T-cell (primary cell): Measurements from ENCODE around the gene SKI. TPM values are rescaled to one million over a fixed set of nuclear protein-coding genes. Genes with fewer than 3 reads are reported as not detected.

ENCODE experiments used
- ATAC-seq, 4 experiments: fragments of 200-7000 bp in 3 of 4; fragments of 150-1000 bp in 1 of 4; cut with Tn5 transposase; replicated peaks in 1 of 4; 1 replicate in 3 of 4; 2 replicates in 1 of 4; pipeline ENCODE4 v1.10.0; 2021; ENCODE audit warnings: moderate library complexity in 3 of 4, mild to moderate bottlenecking in 2 of 4, moderate number of reproducible peaks in 1 of 4
- CTCF ChIA-PET, 2 donors: fragments of 300-600 bp; sonication (Branson Sonifier 250); formaldehyde crosslinking; loops; one replicate each; lab custom pipeline; 2022; ENCODE audit warnings: antibody characterized with exemption in 2 of 2; lab: Charles Lee
- POLR2A ChIA-PET, 2 donors: fragments of 300-600 bp; sonication (Branson Sonifier 250); formaldehyde crosslinking; loops; one replicate each; lab custom pipeline; 2022; ENCODE audit warnings: antibody characterized with exemption in 2 of 2; lab: Charles Lee
- DNase-seq, 35 experiments: peaks; one replicate each; pipeline versions ENCODE4 v3.0.0 to v3.0.0-alpha.2; 2013 to 2023
- H3K27ac ChIP-seq: one replicate; pipeline ENCODE4 v1.5.1; 2013; ENCODE audit warnings: low read length
- H3K27me3 ChIP-seq, 2 experiments: replicated peaks in 1 of 2; 1 replicate in 1 of 2; 2 replicates in 1 of 2; pipeline versions ENCODE4 v1.6.1 to v1.7.0; 2013; ENCODE audit warnings: low read length in 1 of 2, mixed read lengths in 1 of 2; ENCODE audit not compliant: control insufficient read depth in 2 of 2, insufficient read depth in 2 of 2; ENCODE audit errors: extremely low read depth in 1 of 2
- H3K36me3 ChIP-seq, 2 donors: 1 replicate in 1 of 2; 2 replicates in 1 of 2; pipeline versions ENCODE4 v1.6.1 to v1.7.0; 2013; ENCODE audit warnings: low read length in 1 of 2; ENCODE audit not compliant: control insufficient read depth in 2 of 2, insufficient read depth in 1 of 2; ENCODE audit errors: extremely low read depth in 1 of 2
- H3K4me1 ChIP-seq, 2 experiments: 1 replicate in 1 of 2; 2 replicates in 1 of 2; pipeline versions ENCODE4 v1.6.1 to v1.7.0; 2013; ENCODE audit warnings: low read length in 2 of 2, mixed read lengths in 1 of 2; ENCODE audit not compliant: insufficient read depth in 2 of 2, control insufficient read depth in 1 of 2; ENCODE audit errors: extremely low read depth in 1 of 2
- H3K4me3 ChIP-seq, 2 donors: 1 replicate in 1 of 2; 2 replicates in 1 of 2; pipeline versions ENCODE4 v1.5.1 to v1.7.0; 2013; ENCODE audit warnings: mild to moderate bottlenecking in 2 of 2, low read length in 1 of 2, moderate library complexity in 1 of 2; ENCODE audit not compliant: control insufficient read depth in 1 of 2; ENCODE audit errors: extremely low read depth in 1 of 2
- H3K9me3 ChIP-seq: 2 replicates; pipeline ENCODE4 v1.7.0; 2013
- H3K27ac Mint-ChIP-seq, 2 donors: one replicate each; pipeline ENCODE4 v1.8.0; 2020 to 2021; ENCODE audit warnings: mild to moderate bottlenecking in 2 of 2, mixed read lengths in 2 of 2
- H3K27me3 Mint-ChIP-seq, 2 donors: one replicate each; pipeline ENCODE4 v1.8.0; 2021 to 2022; ENCODE audit warnings: mixed read lengths in 2 of 2
- H3K36me3 Mint-ChIP-seq: one replicate; pipeline ENCODE4 v1.8.0; 2021; ENCODE audit warnings: mixed read lengths
- H3K4me1 Mint-ChIP-seq, 3 donors: one replicate each; pipeline ENCODE4 v1.8.0; 2020 to 2022; ENCODE audit warnings: mixed read lengths in 3 of 3, mild to moderate bottlenecking in 1 of 3
- H3K4me3 Mint-ChIP-seq, 3 donors: one replicate each; pipeline ENCODE4 v1.8.0; 2020 to 2022; ENCODE audit warnings: mild to moderate bottlenecking in 3 of 3, mixed read lengths in 3 of 3, moderate library complexity in 3 of 3
- H3K9me3 Mint-ChIP-seq, 3 donors: one replicate each; pipeline ENCODE4 v1.8.0; 2020 to 2022; ENCODE audit warnings: mixed read lengths in 3 of 3
- WGBS: methylation state at CpG from one replicate; pipeline ENCODE4 v1.1.5; 2013; ENCODE audit warnings: missing lambda C conversion rate; ENCODE audit not compliant: insufficient coverage; 5-methylcytosine and 5-hydroxymethylcytosine counted together
- total RNA-seq, 35 experiments: library from RNA in 6 of 35; stranded (reverse) in 6 of 35; fragments of 120-200 nt in 1 of 35; gene quantifications; one replicate each; pipeline versions ENCODE4 v1.2.1 to v1.2.4 and lab custom pipeline; 2013 to 2026

Gene SKI
- total RNA-seq, 5 donors from 2014 or later (not counting 1 experiment from before 2014, with no cell fraction given): 137 to 299 (median 157) TPM

DNA sequence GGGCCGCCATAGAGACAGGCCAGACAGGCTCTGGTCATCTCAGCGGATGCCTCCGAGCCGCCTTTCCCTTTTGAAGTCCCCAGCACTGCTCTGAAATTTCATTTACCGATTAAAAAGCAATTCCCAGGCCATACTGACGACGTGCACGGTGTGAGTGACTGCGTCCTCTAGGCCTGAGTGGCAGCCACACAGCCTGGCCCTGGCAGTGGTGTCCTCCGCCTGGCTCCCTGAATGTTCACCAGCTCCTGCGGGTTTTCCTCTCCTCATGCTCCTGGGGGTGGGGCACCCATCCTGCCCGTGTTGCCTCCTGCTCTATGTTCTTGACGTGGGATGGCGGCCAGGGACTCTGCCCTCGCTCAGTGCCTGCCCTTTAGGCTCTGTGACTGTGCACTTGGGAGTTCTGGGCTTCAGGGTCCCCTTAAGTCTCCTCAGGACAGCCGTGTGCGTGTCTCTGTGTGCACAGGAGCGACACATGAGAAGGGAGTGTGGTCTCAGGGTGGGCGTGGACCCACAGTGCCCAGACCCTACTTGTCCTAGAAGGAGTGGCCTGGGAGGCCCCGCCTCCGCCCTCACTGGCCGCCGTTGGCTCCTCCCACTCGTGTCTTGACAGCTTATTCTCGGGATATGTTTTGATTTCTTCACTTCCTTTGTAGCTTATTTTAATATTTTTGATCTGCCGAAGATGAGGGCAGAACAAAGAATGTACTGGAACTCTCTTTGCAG lies 3.6 kb downstream of the SKI start:
- Histone ChIP-seq H3K4me3 (peak overlapping the region; percentile 84 to 96), H3K9me3 (no peaks in the 10 kb centered on the region), H3K27ac (peak overlapping the region; percentile 75), H3K36me3 (peaks cover 0 to 6% of the 10 kb centered on the region in 2 donors), H3K27me3 (no peaks in the 10 kb centered on the region), H3K4me1 (peaks cover 27 to 81% of the 10 kb centered on the region in 2 experiments)
- peaks cover 49 to 67% (median 54%) of the 10 kb centered on the region in 3 donors for H3K4me1 Mint-ChIP-seq
- H3K4me3 Mint-ChIP-seq: peak overlapping the region; percentile 88 to 96 (median 96)
- DNase-seq (peak; percentile 29 to 86 (median 69)), ATAC-seq (peak; percentile 3 to 36 (median 9))
- H3K9me3 Mint-ChIP-seq: no peaks in the 10 kb centered on the region
- H3K27me3 Mint-ChIP-seq: no peaks in the 10 kb centered on the region
- 22% methylated on average over 21 of the region's 26 CpGs for WGBS
- ChIA-PET POLR2A (interaction anchor here (0.5 to 2.4 kb wide), 8 partner anchors 9 to 98 kb away, joined by 3 to 16 read pairs (median 4); partner anchors contain the start of gene FAAP20 (in 1 of the 2)), CTCF (interaction anchor here in 1 of 2 donors (0.5 to 1.7 kb wide), 2 partner anchors 37 to 42 kb away, joined by 3 to 6 read pairs; partner anchors contain the start of gene FAAP20)
- peak overlapping the region; percentile 97 to 99 for H3K27ac Mint-ChIP-seq
- peaks cover 8% of the 10 kb centered on the region for H3K36me3 Mint-ChIP-seq

DNA sequence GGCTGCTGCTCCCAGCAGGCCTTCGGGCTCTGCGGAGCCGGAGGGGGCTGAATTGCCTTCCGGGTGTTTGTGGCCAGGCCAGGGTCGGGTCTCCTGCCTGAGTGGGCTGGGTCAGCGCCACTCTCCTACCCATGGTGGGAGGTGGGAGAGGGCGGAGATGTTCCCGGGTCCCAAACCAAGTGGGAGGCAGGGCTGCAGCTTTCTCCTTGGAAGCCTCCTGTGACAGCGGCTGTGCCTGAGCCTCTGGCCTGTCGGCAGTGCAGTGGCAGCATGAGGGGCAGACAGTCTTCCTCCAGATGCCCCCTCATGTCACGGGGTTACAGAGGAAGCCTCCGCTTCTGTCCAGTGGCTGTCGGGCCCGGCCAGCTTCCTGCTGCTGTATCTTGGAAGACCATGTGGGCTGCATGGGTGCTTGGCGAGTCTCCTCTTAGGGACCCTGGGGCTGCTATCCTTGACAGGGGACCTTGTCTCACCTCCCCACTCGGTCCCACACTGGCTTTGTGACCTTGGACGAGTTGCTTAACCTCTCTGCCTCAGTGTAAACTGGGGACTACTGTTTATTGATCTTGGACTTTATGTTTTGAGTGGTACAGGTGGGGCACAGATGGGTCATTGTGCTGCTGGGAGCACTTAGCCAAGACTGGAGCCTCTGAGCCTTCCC lies 4.3 kb downstream of the SKI start:
- Histone ChIP-seq H3K27ac (peak overlapping the region; percentile 75), H3K36me3 (peaks cover 0 to 6% of the 10 kb centered on the region in 2 donors), H3K9me3 (no peaks in the 10 kb centered on the region), H3K4me3 (peak overlapping the region; percentile 84 to 96), H3K27me3 (no peaks in the 10 kb centered on the region), H3K4me1 (peaks cover 34 to 83% of the 10 kb centered on the region in 2 experiments)
- Mint-ChIP-seq H3K27ac (peak overlapping the region; percentile 97 to 99), H3K27me3 (no peaks in the 10 kb centered on the region), H3K9me3 (no peaks in the 10 kb centered on the region), H3K4me3 (peak overlapping the region; percentile 88 to 96 (median 96)), H3K36me3 (peaks cover 8% of the 10 kb centered on the region), H3K4me1 (peaks cover 56 to 74% (median 60%) of the 10 kb centered on the region in 3 donors)
- DNase-seq: peak in 1 of 35 experiments; percentile 28
- no peak for ATAC-seq
- 30% methylated on average over 11 of the region's 17 CpGs for WGBS
- POLR2A ChIA-PET: interaction anchor here (0.6 to 2.4 kb wide), 5 partner anchors 16 to 69 kb away, joined by 3 to 16 read pairs (median 3); no protein-coding TSS in a partner anchor
- CTCF ChIA-PET: interaction anchor here in 1 of 2 donors (1.7 kb wide), 1 partner anchor 37 kb away, joined by 6 read pairs; the partner anchor contains the start of gene FAAP20

DNA sequence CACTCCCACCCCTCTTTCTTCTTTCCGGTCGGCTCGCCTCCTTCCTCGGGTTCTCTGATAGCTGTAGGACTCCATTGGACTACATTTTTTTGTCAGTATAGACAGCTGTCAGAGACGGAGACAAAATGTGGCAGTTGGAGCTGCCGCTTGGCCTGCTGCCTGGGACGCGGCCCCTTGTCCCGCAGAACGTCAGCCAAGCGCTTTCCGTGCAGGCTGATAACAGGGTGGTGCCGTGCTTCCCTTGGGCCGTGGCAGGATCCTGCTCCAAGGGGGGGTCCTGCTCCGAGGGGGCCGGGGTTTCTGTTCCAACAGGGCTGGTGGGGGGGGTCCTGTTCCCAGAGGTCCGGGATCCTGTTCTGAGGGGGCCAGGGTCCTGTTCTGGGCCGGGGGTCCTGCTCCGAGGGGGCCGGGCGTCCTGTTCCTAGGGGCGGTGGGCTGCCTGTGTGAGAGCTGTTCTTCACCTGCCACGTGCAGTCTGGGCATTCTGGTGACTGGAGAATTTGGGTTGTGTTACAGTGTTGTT lies 4.9 kb downstream of the SKI start:
- Histone ChIP-seq H3K4me3 (peak overlapping the region; percentile 84 to 96), H3K4me1 (peaks cover 39 to 88% of the 10 kb centered on the region in 2 experiments), H3K27me3 (no peaks in the 10 kb centered on the region), H3K9me3 (no peaks in the 10 kb centered on the region), H3K27ac (peak overlapping the region; percentile 75), H3K36me3 (peaks cover 0 to 6% of the 10 kb centered on the region in 2 donors)
- Mint-ChIP-seq H3K27ac (peak overlapping the region; percentile 98 to 99), H3K27me3 (no peaks in the 10 kb centered on the region), H3K4me1 (peaks cover 61 to 78% (median 64%) of the 10 kb centered on the region in 3 donors), H3K9me3 (no peaks in the 10 kb centered on the region), H3K36me3 (peaks cover 8% of the 10 kb centered on the region), H3K4me3 (peak overlapping the region; percentile 88 to 96 (median 96))
- ATAC-seq (no peak), DNase-seq (peak in 1 of 35 experiments; percentile 28)
- ChIA-PET POLR2A (interaction anchor here in 1 of 2 donors (0.6 to 2.0 kb wide), 3 partner anchors 19 to 68 kb away, joined by 3 to 7 read pairs (median 6); no protein-coding TSS in a partner anchor), CTCF (interaction anchor here in 1 of 2 donors (0.5 to 1.7 kb wide), 2 partner anchors 38 to 603 kb away, joined by 3 to 6 read pairs; partner anchors contain the start of gene FAAP20)
- WGBS: 59% methylated on average over 13 of the region's 23 CpGs

GRCh38 chr1:2233468-2233867 lies 5.3 kb downstream of the SKI start:
- Histone ChIP-seq H3K27me3 (no peaks in the 10 kb centered on the region), H3K4me1 (peaks cover 44 to 93% of the 10 kb centered on the region in 2 experiments), H3K27ac (peak overlapping the region; percentile 73), H3K36me3 (peaks cover 0 to 6% of the 10 kb centered on the region in 2 donors), H3K4me3 (peak overlapping the region; percentile 55 to 84), H3K9me3 (no peaks in the 10 kb centered on the region)
- Mint-ChIP-seq H3K27ac (peak overlapping the region; percentile 98 to 99), H3K36me3 (peaks cover 8% of the 10 kb centered on the region), H3K4me1 (peaks cover 66 to 78% (median 68%) of the 10 kb centered on the region in 3 donors), H3K27me3 (no peaks in the 10 kb centered on the region), H3K9me3 (no peaks in the 10 kb centered on the region), H3K4me3 (peak overlapping the region; percentile 84 to 96 (median 96))
- DNase-seq (no peak), ATAC-seq (no peak)
- ChIA-PET CTCF (interaction anchor here (0.5 to 2.1 kb wide), 6 partner anchors 17 to 603 kb away, joined by 3 to 7 read pairs (median 4); no protein-coding TSS in a partner anchor), POLR2A (interaction anchor here (0.6 to 2.0 kb wide), 5 partner anchors 19 to 68 kb away, joined by 3 to 7 read pairs (median 6); no protein-coding TSS in a partner anchor)
- WGBS: 58% methylated on average over 12 of the region's 12 CpGs

DNA sequence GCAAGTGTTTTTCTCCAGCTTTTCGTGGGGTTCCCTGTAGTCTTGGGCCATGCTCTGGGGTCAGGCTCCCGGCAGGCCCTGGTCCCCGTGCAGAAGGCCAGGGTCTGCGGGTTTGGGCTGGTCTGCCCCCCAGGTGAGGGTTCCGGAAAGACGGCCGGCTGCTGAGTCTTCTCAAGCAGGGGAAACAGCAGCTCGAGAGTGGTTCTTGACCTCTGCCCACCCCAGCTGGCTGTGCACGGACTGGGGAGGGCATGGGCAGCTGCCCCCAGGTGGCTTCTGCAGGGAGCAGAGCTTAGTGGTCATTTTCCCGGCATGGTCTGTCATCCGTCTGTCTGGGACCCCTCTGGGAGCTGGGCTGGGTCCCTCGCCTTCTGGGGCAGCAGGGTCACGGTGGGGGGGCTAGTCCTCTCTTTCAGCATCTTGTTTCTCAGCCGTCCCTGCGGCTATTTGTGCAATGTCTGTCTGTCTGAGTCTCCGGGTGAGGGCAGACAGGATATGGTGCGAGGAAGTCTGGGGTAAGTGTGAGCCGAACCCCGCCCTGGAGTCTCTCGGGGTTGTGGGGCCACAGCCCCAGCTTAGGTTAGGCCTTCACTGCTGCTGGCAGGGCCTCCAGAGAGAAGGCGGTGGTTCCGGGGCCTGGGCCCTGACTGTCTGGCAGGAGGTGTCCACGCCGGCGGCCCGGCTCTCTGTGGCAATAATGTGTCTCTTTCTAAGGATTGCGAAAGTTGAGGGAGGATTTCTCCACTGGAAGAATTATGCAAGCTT lies 6.1 kb downstream of the SKI start:
- Histone ChIP-seq H3K27ac (peak overlapping the region; percentile 73), H3K4me3 (peak overlapping the region; percentile 65 to 84), H3K9me3 (no peaks in the 10 kb centered on the region), H3K36me3 (peaks cover 3 to 6% of the 10 kb centered on the region in 2 donors), H3K4me1 (peaks cover 48 to 100% of the 10 kb centered on the region in 2 experiments), H3K27me3 (no peaks in the 10 kb centered on the region)
- peaks cover 7% of the 10 kb centered on the region for H3K36me3 Mint-ChIP-seq
- POLR2A ChIA-PET: interaction anchor here (0.6 to 2.0 kb wide), 7 partner anchors 18 to 67 kb away, joined by 3 to 11 read pairs (median 7); no protein-coding TSS in a partner anchor
- H3K9me3 Mint-ChIP-seq: no peaks in the 10 kb centered on the region
- DNase-seq: peak; percentile 58 to 88 (median 80)
- peaks cover 70 to 83% (median 75%) of the 10 kb centered on the region in 3 donors for H3K4me1 Mint-ChIP-seq
- no peaks in the 10 kb centered on the region for H3K27me3 Mint-ChIP-seq
- WGBS: 17% methylated on average over 21 of the region's 27 CpGs
- ATAC-seq: peak; percentile 52 to 75 (median 74)
- CTCF ChIA-PET: interaction anchor here (0.5 to 2.1 kb wide), 7 partner anchors 16 to 314 kb away, joined by 3 to 7 read pairs (median 4); partner anchors contain the start of gene FAAP20 (in 1 of the 2)
- H3K4me3 Mint-ChIP-seq: peak overlapping the region; percentile 84 to 96 (median 96)
- peak overlapping the region; percentile 98 to 99 for H3K27ac Mint-ChIP-seq
